ENCODE results near the gene TRAF3IP3. TPM values are rescaled to one million over a fixed set of nuclear protein-coding genes. Genes with fewer than 3 reads are reported as not detected.

The TRAF3IP3 gene
- total RNA-seq, 3 donors from 2014 or later, result 59.0 to 109 (median 85.2) TPM

GRCh38 chr1:209829716-209830115 is 73.9 kb downstream of the TRAF3IP3 start:
- peaks cover 41% of the 10 kb centered on the region for H3K4me1 Mint-ChIP-seq (ENCODE audit: low read depth)

DNA sequence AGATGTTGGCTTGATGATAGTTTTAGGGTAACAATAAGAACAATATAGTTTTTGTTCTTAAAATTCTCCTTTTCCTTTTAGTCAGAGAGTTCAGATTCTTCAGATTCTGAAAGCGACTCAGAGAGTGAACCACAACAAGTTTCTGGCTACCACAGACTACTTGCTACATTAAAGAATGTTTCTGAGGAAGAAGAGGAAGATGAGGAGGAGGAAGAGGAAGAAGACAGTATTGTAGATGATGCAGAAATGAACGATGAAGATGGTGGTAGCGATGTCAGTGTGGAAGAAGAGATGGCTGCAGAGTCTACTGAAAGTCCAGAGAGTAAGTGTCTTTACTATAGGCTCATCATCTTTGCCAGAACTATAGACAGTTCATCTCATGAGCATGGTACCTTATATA is 74.9 kb downstream of the TRAF3IP3 start:
- H3K27me3 Mint-ChIP-seq (ENCODE audit: low read depth), result no peaks in the 10 kb centered on the region
- H3K9me3 Mint-ChIP-seq, result no peaks in the 10 kb centered on the region
- no peak for DNase-seq
- peaks cover 43% of the 10 kb centered on the region for H3K36me3 Mint-ChIP-seq (ENCODE audit: insufficient read depth)
- H3K4me1 Mint-ChIP-seq (ENCODE audit: low read depth), result peaks cover 49% of the 10 kb centered on the region
- peak overlapping the region; percentile 1 for H3K4me3 Mint-ChIP-seq
- ATAC-seq, result no peak

More at GRCh38 chr1:209829716-209830115, 73.9 kb downstream of the TRAF3IP3 start:
- Mint-ChIP-seq H3K4me3 (peak overlapping the region; percentile 95), H3K36me3 (ENCODE audit: insufficient read depth) (peaks cover 35% of the 10 kb centered on the region), H3K9me3 (no peaks in the 10 kb centered on the region), H3K27me3 (ENCODE audit: low read depth) (no peaks in the 10 kb centered on the region)
- no peak for DNase-seq
- ATAC-seq, result no peak

- Mint-ChIP-seq H3K4me3 (no peak overlapping the region), H3K27me3 (ENCODE audit: low read depth) (no peaks in the 10 kb centered on the region), H3K9me3 (no peaks in the 10 kb centered on the region), H3K36me3 (ENCODE audit: insufficient read depth) (peaks cover 47% of the 10 kb centered on the region), H3K4me1 (ENCODE audit: low read depth) (peaks cover 56% of the 10 kb centered on the region)
- ATAC-seq, result no peak
- DNase-seq, result no peak
Observed at GRCh38 chr1:209831615-209832014, 75.8 kb downstream of the TRAF3IP3 start.

Other genes starting within 250 kb of the TRAF3IP3 start
- under 1 TPM; 0.08 to 0.15 (median 0.14) TPM for gene CAMK1G, start 172.3 kb upstream of the TRAF3IP3 start, total RNA-seq
- 1 to 10 TPM in 1 of 3 donors, under 1 TPM in 2; 0.38 to 1.5 (median 0.55) TPM for gene LAMB3, start 103.6 kb upstream of the TRAF3IP3 start, total RNA-seq
- 10 to 100 TPM; 16.3 to 55.6 (median 39.0) TPM for gene G0S2, start 80.6 kb upstream of the TRAF3IP3 start, total RNA-seq
- gene HSD11B1, start 51.2 kb upstream of the TRAF3IP3 start, total RNA-seq, result 1 to 10 TPM; 2.6 to 8.7 (median 2.7) TPM
- gene C1orf74, start 28.5 kb downstream of the TRAF3IP3 start, total RNA-seq, result 1 to 10 TPM; 1.6 to 2.1 (median 1.7) TPM
- gene IRF6, start 50.1 kb downstream of the TRAF3IP3 start, total RNA-seq, result under 1 TPM; 0.11 to 0.15 (median 0.13) TPM
- gene UTP25, start 71.9 kb downstream of the TRAF3IP3 start, total RNA-seq, result 10 to 100 TPM; 16.9 to 18.6 (median 17.7) TPM
- gene SYT14, start 182.2 kb downstream of the TRAF3IP3 start, total RNA-seq, result not detected

Data from activated T-cell treated with anti-CD3 and anti-CD28 coated beads, Interleukin-2, amount 50 U/mL, for 4 hours (primary cell).